Measurements from ENCODE around the gene NPBWR2. TPM values are rescaled to one million over a fixed set of nuclear protein-coding genes. Genes with fewer than 3 reads are reported as not detected.

Gene NPBWR2
- total RNA-seq, 1 experiment from 2014 or later = not detected

- ChIA-PET POLR2A (no interaction called here), CTCF (interaction anchor here (1.3 to 5.9 kb wide), 4 partner anchors 13 to 46 kb away, joined by 4 to 30 read pairs (median 12); partner anchors contain the start of gene LKAAEAR1)
- Mint-ChIP-seq H3K4me1 (peaks cover 5% of the 10 kb centered on the region), H3K27me3 (ENCODE audit: low read depth) (no peaks in the 10 kb centered on the region), H3K36me3 (no peaks in the 10 kb centered on the region), H3K9me3 (no peaks in the 10 kb centered on the region), H3K4me3 (no peak overlapping the region), H3K27ac (no peak overlapping the region)
- no peak for TF ChIP-seq ZMAT4 (CRISPR knock-in tag; IDR thresholded peaks at IDR 0.05)
- no peak for TF ChIP-seq PRDM15 (CRISPR knock-in tag; IDR thresholded peaks at IDR 0.05)
- TF ChIP-seq, protein P1, sequence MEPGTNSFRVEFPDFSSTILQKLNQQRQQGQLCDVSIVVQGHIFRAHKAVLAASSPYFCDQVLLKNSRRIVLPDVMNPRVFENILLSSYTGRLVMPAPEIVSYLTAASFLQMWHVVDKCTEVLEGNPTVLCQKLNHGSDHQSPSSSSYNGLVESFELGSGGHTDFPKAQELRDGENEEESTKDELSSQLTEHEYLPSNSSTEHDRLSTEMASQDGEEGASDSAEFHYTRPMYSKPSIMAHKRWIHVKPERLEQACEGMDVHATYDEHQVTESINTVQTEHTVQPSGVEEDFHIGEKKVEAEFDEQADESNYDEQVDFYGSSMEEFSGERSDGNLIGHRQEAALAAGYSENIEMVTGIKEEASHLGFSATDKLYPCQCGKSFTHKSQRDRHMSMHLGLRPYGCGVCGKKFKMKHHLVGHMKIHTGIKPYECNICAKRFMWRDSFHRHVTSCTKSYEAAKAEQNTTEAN (CRISPR knock-in tag; IDR thresholded peaks at IDR 0.05) = no peak
- TF ChIP-seq, protein P2, sequence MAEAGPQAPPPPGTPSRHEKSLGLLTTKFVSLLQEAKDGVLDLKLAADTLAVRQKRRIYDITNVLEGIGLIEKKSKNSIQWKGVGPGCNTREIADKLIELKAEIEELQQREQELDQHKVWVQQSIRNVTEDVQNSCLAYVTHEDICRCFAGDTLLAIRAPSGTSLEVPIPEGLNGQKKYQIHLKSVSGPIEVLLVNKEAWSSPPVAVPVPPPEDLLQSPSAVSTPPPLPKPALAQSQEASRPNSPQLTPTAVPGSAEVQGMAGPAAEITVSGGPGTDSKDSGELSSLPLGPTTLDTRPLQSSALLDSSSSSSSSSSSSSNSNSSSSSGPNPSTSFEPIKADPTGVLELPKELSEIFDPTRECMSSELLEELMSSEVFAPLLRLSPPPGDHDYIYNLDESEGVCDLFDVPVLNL (CRISPR knock-in tag; IDR thresholded peaks at IDR 0.05; ENCODE audit: borderline replicate concordance, low read depth) = no peak
- TF ChIP-seq E2F5 (CRISPR knock-in tag; IDR thresholded peaks at IDR 0.05) = no peak
- TF ChIP-seq JUN (CRISPR knock-in tag; IDR thresholded peaks at IDR 0.05) = no peak
- no peak for TF ChIP-seq USF1 (CRISPR knock-in tag; IDR thresholded peaks at IDR 0.05)
- TF ChIP-seq JAZF1 (CRISPR knock-in tag; IDR thresholded peaks at IDR 0.05) = no peak
- TF ChIP-seq, protein P3, sequence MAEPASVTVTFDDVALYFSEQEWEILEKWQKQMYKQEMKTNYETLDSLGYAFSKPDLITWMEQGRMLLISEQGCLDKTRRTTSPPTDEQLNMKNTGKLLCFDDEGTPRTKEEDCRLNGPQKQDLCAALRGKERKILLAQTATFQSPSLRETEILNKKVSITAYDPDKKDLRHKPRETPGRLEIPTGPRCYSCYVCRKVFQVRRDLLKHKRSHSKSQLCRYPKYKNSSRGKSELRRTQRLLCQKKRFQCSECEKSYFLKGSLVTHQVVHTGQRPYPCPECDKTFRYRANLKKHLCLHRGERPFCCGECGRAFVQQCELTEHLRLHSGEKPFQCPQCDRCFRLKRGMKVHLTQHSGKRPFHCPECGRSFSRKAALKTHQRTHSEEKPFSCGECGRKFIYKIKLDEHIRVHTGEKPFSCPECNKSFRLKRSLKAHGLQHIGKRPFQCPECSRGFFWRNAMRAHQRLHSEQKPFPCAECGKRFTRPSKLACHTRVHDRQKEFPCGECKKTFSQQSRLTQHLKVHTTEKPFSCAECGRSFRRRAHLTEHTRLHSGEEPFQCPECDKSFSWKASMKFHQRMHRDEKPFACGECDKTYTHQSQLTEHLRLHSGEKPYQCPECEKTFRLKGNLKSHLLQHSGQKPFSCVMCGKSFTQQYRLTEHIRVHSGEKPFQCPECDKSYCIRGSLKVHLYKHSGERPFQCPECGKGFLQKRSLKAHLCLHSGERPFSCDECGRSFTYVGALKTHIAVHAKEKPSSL (CRISPR knock-in tag; conservative IDR thresholded peaks at IDR 0.05) = no peak
- no peak for TF ChIP-seq ZNF671 (CRISPR knock-in tag; IDR thresholded peaks at IDR 0.05)
- no peak for TF ChIP-seq ZNF423 (CRISPR knock-in tag; IDR thresholded peaks at IDR 0.05)
- TF ChIP-seq NR2C2 (CRISPR knock-in tag; IDR thresholded peaks at IDR 0.05) = no peak
- TF ChIP-seq TCF7 (CRISPR knock-in tag; IDR thresholded peaks at IDR 0.05; ENCODE audit: low read depth) = no peak
- TF ChIP-seq, protein P4, sequence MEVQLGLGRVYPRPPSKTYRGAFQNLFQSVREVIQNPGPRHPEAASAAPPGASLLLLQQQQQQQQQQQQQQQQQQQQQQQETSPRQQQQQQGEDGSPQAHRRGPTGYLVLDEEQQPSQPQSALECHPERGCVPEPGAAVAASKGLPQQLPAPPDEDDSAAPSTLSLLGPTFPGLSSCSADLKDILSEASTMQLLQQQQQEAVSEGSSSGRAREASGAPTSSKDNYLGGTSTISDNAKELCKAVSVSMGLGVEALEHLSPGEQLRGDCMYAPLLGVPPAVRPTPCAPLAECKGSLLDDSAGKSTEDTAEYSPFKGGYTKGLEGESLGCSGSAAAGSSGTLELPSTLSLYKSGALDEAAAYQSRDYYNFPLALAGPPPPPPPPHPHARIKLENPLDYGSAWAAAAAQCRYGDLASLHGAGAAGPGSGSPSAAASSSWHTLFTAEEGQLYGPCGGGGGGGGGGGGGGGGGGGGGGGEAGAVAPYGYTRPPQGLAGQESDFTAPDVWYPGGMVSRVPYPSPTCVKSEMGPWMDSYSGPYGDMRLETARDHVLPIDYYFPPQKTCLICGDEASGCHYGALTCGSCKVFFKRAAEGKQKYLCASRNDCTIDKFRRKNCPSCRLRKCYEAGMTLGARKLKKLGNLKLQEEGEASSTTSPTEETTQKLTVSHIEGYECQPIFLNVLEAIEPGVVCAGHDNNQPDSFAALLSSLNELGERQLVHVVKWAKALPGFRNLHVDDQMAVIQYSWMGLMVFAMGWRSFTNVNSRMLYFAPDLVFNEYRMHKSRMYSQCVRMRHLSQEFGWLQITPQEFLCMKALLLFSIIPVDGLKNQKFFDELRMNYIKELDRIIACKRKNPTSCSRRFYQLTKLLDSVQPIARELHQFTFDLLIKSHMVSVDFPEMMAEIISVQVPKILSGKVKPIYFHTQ (CRISPR knock-in tag; IDR thresholded peaks at IDR 0.05) = no peak
- no peak for ATAC-seq
- no peak for DNase-seq (ENCODE audit: low spot score)
These were observed 8.0 kb upstream of the NPBWR2 start for GRCh38 chr20:64115171-64115911.

Measured in WTC11 (cell line).